Measurements from ENCODE around the gene PAK4. TPM values are rescaled to one million over a fixed set of nuclear protein-coding genes. Genes with fewer than 3 reads are reported as not detected.

The PAK4 gene
- total and polyA plus RNA-seq, 2 donors from 2014 or later, result 52.5 to 55.6 TPM

- Histone ChIP-seq H3K9me3 (ENCODE audit: control insufficient read depth in 2 of 3, insufficient read depth in 1 of 3, low read length in 3 of 3) (no peaks in the 10 kb centered on the region), H3K9ac (ENCODE audit: low read length in 3 of 3) (no peak overlapping the region), H3K4me3 (ENCODE audit: low read length in 3 of 3) (no peak overlapping the region), H3K4me1 (ENCODE audit: control insufficient read depth in 2 of 3, insufficient read depth in 2 of 3, low read depth in 1 of 3, low read length in 3 of 3) (peaks cover 0 to 2% (median 0%) of the 10 kb centered on the region in 3 donors), H3K27ac (ENCODE audit: low read depth in 2 of 2, low read length in 2 of 2) (no peak overlapping the region), H3K27me3 (ENCODE audit: control insufficient read depth, insufficient read depth, low read length) (no peaks in the 10 kb centered on the region), H3K36me3 (ENCODE audit: control insufficient read depth in 2 of 3, insufficient read depth in 3 of 3, low read length in 3 of 3) (peaks cover 0 to 7% (median 0%) of the 10 kb centered on the region in 3 donors)
- FAIRE-seq (no peak), DNase-seq (peak in 1 of 5 donors; percentile 43)
- intact Hi-C loops (cut with DNase I), result loop anchor here (10.0 kb wide), 1 partner anchor 57 kb away; the partner anchor contains the start of gene PAK4
- no peak for TF ChIP-seq CTCF (IDR thresholded peaks at IDR 0.05; ENCODE audit: borderline replicate concordance, extremely low read depth, insufficient read depth)
These were observed 56.1 kb downstream of the PAK4 start for GRCh38 chr19:39181500-39182173.

- Histone ChIP-seq H3K27ac (ENCODE audit: low read depth in 2 of 2, low read length in 2 of 2) (no peak overlapping the region), H3K36me3 (ENCODE audit: control insufficient read depth in 2 of 3, insufficient read depth in 3 of 3, low read length in 3 of 3) (peaks cover 0 to 6% (median 0%) of the 10 kb centered on the region in 3 donors), H3K27me3 (ENCODE audit: control insufficient read depth, insufficient read depth, low read length) (no peaks in the 10 kb centered on the region), H3K4me3 (ENCODE audit: low read length in 3 of 3) (no peak overlapping the region), H3K9me3 (ENCODE audit: control insufficient read depth in 2 of 3, insufficient read depth in 1 of 3, low read length in 3 of 3) (no peaks in the 10 kb centered on the region), H3K9ac (ENCODE audit: low read length in 3 of 3) (no peak overlapping the region), H3K4me1 (ENCODE audit: control insufficient read depth in 2 of 3, insufficient read depth in 2 of 3, low read depth in 1 of 3, low read length in 3 of 3) (peaks cover 0 to 2% (median 0%) of the 10 kb centered on the region in 3 donors)
- no peak for TF ChIP-seq CTCF (IDR thresholded peaks at IDR 0.05; ENCODE audit: borderline replicate concordance, extremely low read depth, insufficient read depth)
- intact Hi-C loops (cut with DNase I), result loop anchor here (10.0 kb wide), 1 partner anchor 57 kb away; the partner anchor contains the start of gene PAK4
- FAIRE-seq, result no peak
- DNase-seq, result no peak
These were observed 56.6 kb downstream of the PAK4 start for GRCh38 chr19:39182174-39182505.

- Histone ChIP-seq H3K4me1 (ENCODE audit: control insufficient read depth in 2 of 3, insufficient read depth in 2 of 3, low read depth in 1 of 3, low read length in 3 of 3) (peaks cover 0 to 2% (median 0%) of the 10 kb centered on the region in 3 donors), H3K36me3 (ENCODE audit: control insufficient read depth in 2 of 3, insufficient read depth in 3 of 3, low read length in 3 of 3) (no peaks in the 10 kb centered on the region), H3K27me3 (ENCODE audit: control insufficient read depth, insufficient read depth, low read length) (no peaks in the 10 kb centered on the region), H3K4me3 (ENCODE audit: low read length in 3 of 3) (no peak overlapping the region), H3K9ac (ENCODE audit: low read length in 3 of 3) (no peak overlapping the region), H3K27ac (ENCODE audit: low read depth in 2 of 2, low read length in 2 of 2) (no peak overlapping the region), H3K9me3 (ENCODE audit: control insufficient read depth in 2 of 3, insufficient read depth in 1 of 3, low read length in 3 of 3) (no peaks in the 10 kb centered on the region)
- intact Hi-C loops (cut with DNase I), result loop anchor here (10.0 kb wide), 1 partner anchor 58 kb away; the partner anchor contains the start of gene PAK4
- no peak for DNase-seq
- no peak for TF ChIP-seq CTCF (IDR thresholded peaks at IDR 0.05; ENCODE audit: borderline replicate concordance, extremely low read depth, insufficient read depth)
- no peak for FAIRE-seq
These were observed 57.5 kb downstream of the PAK4 start for GRCh38 chr19:39183104-39183503.
